A549 (cell line): Measurements from ENCODE around the gene ENO2.

Experiments used
- BHLHE40 ChIP-seq: IDR thresholded peaks from 2 replicates; pipeline ENCODE4 v1.6.1; 2012; ENCODE audit warnings: low read depth, low read length, inconsistent platforms
- CBX2 ChIP-seq: fragments of 200-600 bp; sonication (generic); IDR thresholded peaks from 2 replicates; pipeline ENCODE4 v1.6.1; 2016; ENCODE audit warnings: low read depth, mild to moderate bottlenecking, borderline replicate concordance
- CHD2 ChIP-seq: fragments of 150-350 bp; IDR thresholded peaks from 2 replicates; pipeline ENCODE4 v1.6.1; 2014; ENCODE audit warnings: low read length; ENCODE audit not compliant: partially characterized antibody
- CTCF ChIP-seq: fragments of >200 bp; sonication (Bioruptor Twin); formaldehyde crosslinking; IDR thresholded peaks from 3 replicates; pipeline ENCODE4 v1.5.1; 2016
- HOXA7 ChIP-seq: fragments of 250-450 bp; sonication (Bioruptor Pico); IDR thresholded peaks from 2 replicates; pipeline ENCODE4 v1.5.0; 2020; ENCODE audit warnings: mild to moderate bottlenecking, moderate library complexity
- KDM5A ChIP-seq: fragments of 200-600 bp; sonication (generic); IDR thresholded peaks from 2 replicates; pipeline ENCODE4 v1.6.1; 2016; ENCODE audit warnings: antibody characterized with exemption, mild to moderate bottlenecking
- PHF8 ChIP-seq: fragments of 200-600 bp; sonication (generic); IDR thresholded peaks from 2 replicates; pipeline ENCODE4 v1.6.1; 2016; ENCODE audit warnings: low read depth, mild to moderate bottlenecking, antibody characterized with exemption, moderate library complexity, borderline replicate concordance
- SMC3 ChIP-seq: fragments of >200 bp; sonication (Bioruptor Twin); formaldehyde crosslinking; IDR thresholded peaks from 3 replicates; pipeline ENCODE4 v1.6.1; 2018; ENCODE audit warnings: inconsistent platforms
- TF ChIP-seq, protein P1 (sequence below): IDR thresholded peaks from 2 replicates; pipeline ENCODE4 v1.6.1; 2012

GRCh38 chr12:6936194-6936635 lies 21.8 kb downstream of the ENO2 start:
- no peak for TF ChIP-seq CTCF
- TF ChIP-seq CHD2, result no peak
- TF ChIP-seq, protein P1, sequence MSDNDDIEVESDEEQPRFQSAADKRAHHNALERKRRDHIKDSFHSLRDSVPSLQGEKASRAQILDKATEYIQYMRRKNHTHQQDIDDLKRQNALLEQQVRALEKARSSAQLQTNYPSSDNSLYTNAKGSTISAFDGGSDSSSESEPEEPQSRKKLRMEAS, result no peak
- TF ChIP-seq SMC3, result no peak
- no peak for TF ChIP-seq CBX2
- no peak for TF ChIP-seq KDM5A
- TF ChIP-seq PHF8, result no peak
- TF ChIP-seq BHLHE40, result no peak
- TF ChIP-seq HOXA7 (CRISPR knock-in tag), result no peak
